Stimulated activated CD4-positive, alpha-beta T cell treated with anti-CD3 and anti-CD28 coated beads, Interleukin-2, amount 100 ng/mL, for 4 hours (primary cell): ENCODE results near the gene AKR1C3.
"Not testable (repeated sequence)": the region's sequence is repeated elsewhere in the genome, so short reads cannot be mapped to it uniquely, and the experiment has no call there.

Experiments
- DNase-seq: peaks from one replicate; pipeline ENCODE4 v3.0.0-alpha.2; 2020; ENCODE audit warnings: low read depth

AKR1C3 gene

GRCh38 chr10:5088703-5089261 is 5.4 kb upstream of the AKR1C3 start:
- DNase-seq, result no peak

- no peak for DNase-seq
Observed at GRCh38 chr10:5089865-5090264, 4.3 kb upstream of the AKR1C3 start.

GRCh38 chr10:5090551-5090950 is 3.7 kb upstream of the AKR1C3 start:
- DNase-seq, result no peak

GRCh38 chr10:5091196-5091595 is 3.0 kb upstream of the AKR1C3 start:
- DNase-seq, result no peak

- no peak for DNase-seq
Observed at GRCh38 chr10:5092375-5092774, 1.8 kb upstream of the AKR1C3 start.

GRCh38 chr10:5092848-5093790 is 1.1 kb upstream of the AKR1C3 start:
- DNase-seq, result no peak

- DNase-seq, result no peak
Observed at GRCh38 chr10:5095687-5096086, 1.5 kb downstream of the AKR1C3 start.

- DNase-seq, result no peak
Observed at GRCh38 chr10:5096108-5096507, 1.9 kb downstream of the AKR1C3 start.

- DNase-seq, result not testable (repeated sequence)
Observed at GRCh38 chr10:5102479-5102878, 8.3 kb downstream of the AKR1C3 start.

GRCh38 chr10:5103481-5103880 is 9.3 kb downstream of the AKR1C3 start:
- no peak for DNase-seq

GRCh38 chr10:5105626-5106025 is 11.4 kb downstream of the AKR1C3 start:
- DNase-seq, result no peak

- no peak for DNase-seq
Observed at GRCh38 chr10:5106553-5106952, 12.3 kb downstream of the AKR1C3 start.

GRCh38 chr10:5107860-5108526 is 13.8 kb downstream of the AKR1C3 start:
- no peak for DNase-seq

GRCh38 chr10:5108658-5109416 is 14.6 kb downstream of the AKR1C3 start:
- no peak for DNase-seq

GRCh38 chr10:5109861-5110260 is 15.6 kb downstream of the AKR1C3 start:
- DNase-seq, result not testable (repeated sequence)

GRCh38 chr10:5116621-5117020 is 22.4 kb downstream of the AKR1C3 start:
- no peak for DNase-seq

GRCh38 chr10:5117026-5117425 is 22.8 kb downstream of the AKR1C3 start:
- no peak for DNase-seq

- DNase-seq, result not testable (repeated sequence)
Observed at GRCh38 chr10:5119997-5120396, 25.8 kb downstream of the AKR1C3 start.

- no peak for DNase-seq
Observed at GRCh38 chr10:5123886-5124285, 29.7 kb downstream of the AKR1C3 start.

GRCh38 chr10:5125315-5126044 is 31.3 kb downstream of the AKR1C3 start:
- no peak for DNase-seq

GRCh38 chr10:5135581-5135980 is 41.4 kb downstream of the AKR1C3 start:
- no peak for DNase-seq
